HepG2 (cell line): ENCODE data around the gene CEP68. TPM values are rescaled to one million over a fixed set of nuclear protein-coding genes. Genes with fewer than 3 reads are reported as not detected.
A peak's percentile ranks its signal among the peaks of the same experiment; 100 is the strongest.

ENCODE experiments used
- ATAC-seq: fragments of 200-7000 bp; cut with Tn5 transposase; 3 replicates; pipeline ENCODE4 v1.9.1; 2020; ENCODE audit warnings: mild to moderate bottlenecking, moderate library complexity
- BruUV-seq: library from RNA; stranded (reverse); fragments of 400-500 nt; replicated peaks from 2 replicates; lab custom pipeline; 2021; lab: Mats Ljungman, UMichigan
- CTCF ChIA-PET: fragments of 300-600 bp; formaldehyde crosslinking; extraction: SDS; loops from one replicate; lab custom pipeline; 2021; ENCODE audit warnings: low total read pairs, inconsistent platforms, low intra/inter-chr PET ratio; lab: Yijun Ruan, JAX
- POLR2A ChIA-PET: fragments of 350-600 bp; sonication (Branson Sonifier 250); formaldehyde crosslinking; loops from one replicate; lab custom pipeline; 2020; ENCODE audit warnings: antibody characterized with exemption, inconsistent platforms; lab: Yijun Ruan, JAX
- DNase-seq: peaks from one replicate; pipeline ENCODE4 v3.0.0-alpha.2; 2015; ENCODE audit warnings: low spot score
- FAIRE-seq: peaks from 3 replicates; lab custom pipeline; 2011; peaks lifted over from hg19 to GRCh38; lab: Jason Lieb, UNC
- H2AFZ ChIP-seq: one replicate; pipeline ENCODE4 v1.6.1; 2011; ENCODE audit warnings: low read length, inconsistent platforms
- H3K27ac ChIP-seq: fragments of 300-600 bp; 3 replicates; pipeline ENCODE4 v1.8.0; 2011; ENCODE audit warnings: mixed run types, mild to moderate bottlenecking, mixed read lengths, low read length, inconsistent platforms; ENCODE audit not compliant: insufficient read depth; ENCODE audit errors: extremely low read length
- H3K27me3 ChIP-seq, 2 experiments: fragments of 200-600 bp in 1 of 2; 2 replicates in 1 of 2; 3 replicates in 1 of 2; pipeline versions ENCODE4 v1.6.0 to v1.8.0; 2011; ENCODE audit warnings: low read length in 2 of 2, mild to moderate bottlenecking in 2 of 2, moderate library complexity in 2 of 2, inconsistent platforms in 1 of 2; ENCODE audit not compliant: insufficient read depth in 2 of 2, control insufficient read depth in 1 of 2
- H3K36me3 ChIP-seq, 2 experiments: fragments of 200-600 bp in 1 of 2; replicated peaks in 1 of 2; 2 replicates in 1 of 2; 3 replicates in 1 of 2; pipeline versions ENCODE4 v1.5.1 to v1.8.0; 2011; ENCODE audit warnings: low read length in 2 of 2, inconsistent platforms in 1 of 2; ENCODE audit not compliant: insufficient read depth in 2 of 2, control insufficient read depth in 1 of 2
- H3K4me1 ChIP-seq: 2 replicates; pipeline ENCODE4 v1.5.1; 2012; ENCODE audit warnings: low read length, inconsistent platforms; ENCODE audit not compliant: insufficient read depth
- H3K4me2 ChIP-seq: 2 replicates; pipeline ENCODE4 v1.6.0; 2011; ENCODE audit warnings: low read depth, low read length, inconsistent platforms
- H3K4me3 ChIP-seq, 3 experiments: fragments of 200-600 bp in 1 of 3; sonication (generic), shearing (Covaris generic) in 1 of 3; replicated peaks in 1 of 3; 2 replicates each; pipeline ENCODE4 v1.5.1; 2011 to 2016; ENCODE audit warnings: low read length in 3 of 3, inconsistent platforms in 2 of 3, low read depth in 2 of 3, mild to moderate bottlenecking in 2 of 3, control low read depth in 1 of 3, mixed read lengths in 1 of 3; ENCODE audit not compliant: insufficient read depth in 1 of 3
- H3K79me2 ChIP-seq: one replicate; pipeline ENCODE4 v1.6.1; 2011; ENCODE audit warnings: low read length, inconsistent platforms; ENCODE audit not compliant: insufficient read depth
- H3K9ac ChIP-seq: 2 replicates; pipeline ENCODE4 v1.6.0; 2011; ENCODE audit warnings: mild to moderate bottlenecking, low read depth, low read length, inconsistent platforms; ENCODE audit not compliant: insufficient read depth
- H3K9me3 ChIP-seq: 2 replicates; pipeline ENCODE4 v1.5.1; 2012; ENCODE audit warnings: mild to moderate bottlenecking, low read length
- H4K20me1 ChIP-seq: 2 replicates; pipeline ENCODE4 v1.6.0; 2011; ENCODE audit warnings: inconsistent platforms, mild to moderate bottlenecking, low read length, moderate library complexity; ENCODE audit not compliant: insufficient read depth
- ATF5 ChIP-seq: sonication (generic); formaldehyde crosslinking; IDR thresholded peaks from 2 replicates; pipeline ENCODE4 v1.4.0; 2020; ENCODE audit warnings: mild to moderate bottlenecking, low read depth, missing genetic modification reagents
- KDM2A ChIP-seq: sonication (generic); formaldehyde crosslinking; IDR thresholded peaks from 2 replicates; pipeline ENCODE4 v1.4.0; 2020; ENCODE audit warnings: low read depth, missing genetic modification reagents, borderline replicate concordance
- NR2F2 ChIP-seq: IDR thresholded peaks from 2 replicates; pipeline ENCODE4 v1.6.1; 2012; ENCODE audit warnings: low read depth, inconsistent platforms, borderline replicate concordance
- SMARCE1 ChIP-seq: fragments of 450-650 bp; IDR thresholded peaks from 2 replicates; pipeline ENCODE4 v1.6.1; 2017; ENCODE audit warnings: borderline replicate concordance
- YEATS4 ChIP-seq: sonication (generic); formaldehyde crosslinking; IDR thresholded peaks from 2 replicates; pipeline ENCODE4 v1.4.0; 2020; ENCODE audit warnings: missing genetic modification reagents, borderline replicate concordance
- ZBTB38 ChIP-seq: sonication (generic); formaldehyde crosslinking; IDR thresholded peaks from 2 replicates; pipeline ENCODE4 v1.5.1; 2020; ENCODE audit warnings: mild to moderate bottlenecking, missing genetic modification reagents
- ZNF10 ChIP-seq: sonication (generic); formaldehyde crosslinking; IDR thresholded peaks from 2 replicates; pipeline ENCODE4 v1.4.0; 2020; ENCODE audit warnings: mild to moderate bottlenecking, low read depth, missing genetic modification reagents, borderline replicate concordance
- ZNF33A ChIP-seq: sonication (generic); formaldehyde crosslinking; IDR thresholded peaks from 2 replicates; pipeline ENCODE4 v1.5.1; 2020; ENCODE audit warnings: missing genetic modification reagents, mild to moderate bottlenecking, moderate library complexity, borderline replicate concordance
- ZNF598 ChIP-seq: sonication (generic); formaldehyde crosslinking; IDR thresholded peaks from 2 replicates; pipeline ENCODE4 v1.5.1; 2020; ENCODE audit warnings: mild to moderate bottlenecking, missing genetic modification reagents, borderline replicate concordance
- ZNF605 ChIP-seq: sonication (generic); formaldehyde crosslinking; IDR thresholded peaks from 2 replicates; pipeline ENCODE4 v1.8.0; 2022; ENCODE audit warnings: mild to moderate bottlenecking, missing genetic modification reagents
- WGBS: methylation state at CpG from one replicate; pipeline ENCODE4 v1.1.6; 2017; ENCODE audit warnings: low lambda C conversion rate; 5-methylcytosine and 5-hydroxymethylcytosine counted together
- in situ Hi-C: cut with HindIII; loops from 2 replicates; pipeline ENCODE4 v1.10.0; 2017; ENCODE audit warnings: low pct_unique_long_range_greater_than_20kb; ENCODE audit not compliant: extremely low pct_ligation_motif_present
- intact Hi-C: fragments of 100-400 bp; cut with micrococcal nuclease; formaldehyde crosslinking; loops from one replicate; pipeline ENCODE4 v1.10.0; 2022; ENCODE audit not compliant: unreplicated experiment
- polyA plus RNA-seq, 8 experiments: library from polyadenylated mRNA; depleted of rRNA in 3 of 8; stranded (reverse) in 7 of 8; unstranded in 1 of 8; fragments of >200 nt; fragmentation: Illumina TruSeq in 4 of 8; extraction: Trizol in 4 of 8; gene quantifications; 2 replicates each; pipeline versions ENCODE4 v1.2.1 to v1.2.3, GENCODE V29; 2011 to 2016; ENCODE audit warnings: low read depth in 4 of 8, missing spikeins in 1 of 8, mixed read lengths in 1 of 8; ENCODE audit not compliant: insufficient read depth in 1 of 8
- total RNA-seq, 5 experiments: library from RNA; depleted of rRNA; stranded (reverse); fragments of >200 nt; fragmentation: Illumina TruSeq; extraction: Trizol; gene quantifications; 2 replicates each; pipeline ENCODE4 v1.2.3, GENCODE V29; 2016; ENCODE audit warnings: low read depth in 1 of 5

CEP68 gene
- total and polyA plus RNA-seq, 2 of the 13 experiments (the other 11 are each of a cell fraction or from before 2014, with no cell fraction given): 5.7 to 9.3 TPM

GRCh38 chr2:65076345-65076710 lies 20.1 kb downstream of the CEP68 start:
- Histone ChIP-seq H3K79me2 (no peaks in the 10 kb centered on the region), H3K27me3 (no peaks in the 10 kb centered on the region), H3K9ac (no peak overlapping the region), H2AFZ (no peak overlapping the region), H3K9me3 (no peaks in the 10 kb centered on the region), H3K4me3 (no peak overlapping the region), H3K27ac (no peak overlapping the region), H3K36me3 (peaks cover 28 to 50% of the 10 kb centered on the region in 2 experiments), H3K4me1 (peaks cover 20% of the 10 kb centered on the region), H4K20me1 (peaks cover 5% of the 10 kb centered on the region; the same call in 1 of the 2 replicates), H3K4me2 (no peak overlapping the region)
- ChIA-PET POLR2A (interaction anchor here (1.4 to 2.0 kb wide), 3 partner anchors 10 to 111 kb away, joined by 3 to 11 read pairs (median 4); partner anchors contain the start of gene CEP68), CTCF (no interaction called here)
- BruUV-seq: no TSS peak
- TF ChIP-seq ZNF10 (CRISPR knock-in tag): no peak
- no peak for TF ChIP-seq YEATS4 (CRISPR knock-in tag)
- no peak for TF ChIP-seq SMARCE1
- no peak for TF ChIP-seq ZNF605 (CRISPR knock-in tag)
- TF ChIP-seq ATF5 (CRISPR knock-in tag): no peak
- 0 out of 2 replicates have a peak, but pooled peaks have one; percentile 12 for TF ChIP-seq ZNF598 (CRISPR knock-in tag)
- TF ChIP-seq ZNF33A (CRISPR knock-in tag): no peak
- 0 out of 2 replicates have a peak, but pooled peaks have one; percentile 34 for TF ChIP-seq ZBTB38 (CRISPR knock-in tag)
- TF ChIP-seq KDM2A: peak; percentile 18; the same call in 1 of the 2 replicates
- TF ChIP-seq NR2F2: no peak
- peak; percentile 2 for ATAC-seq
- in situ Hi-C loops: no loop called here
- WGBS: 96% methylated on average over 7 of the region's 7 CpGs
- intact Hi-C loops: no loop called here
- FAIRE-seq: no peak
- DNase-seq: no peak
